ENCODE data around the gene ESCO1.

GRCh38 chr18:21546423-21546822 is 54.1 kb downstream of the ESCO1 start:
- TF ChIP-seq, protein P1, sequence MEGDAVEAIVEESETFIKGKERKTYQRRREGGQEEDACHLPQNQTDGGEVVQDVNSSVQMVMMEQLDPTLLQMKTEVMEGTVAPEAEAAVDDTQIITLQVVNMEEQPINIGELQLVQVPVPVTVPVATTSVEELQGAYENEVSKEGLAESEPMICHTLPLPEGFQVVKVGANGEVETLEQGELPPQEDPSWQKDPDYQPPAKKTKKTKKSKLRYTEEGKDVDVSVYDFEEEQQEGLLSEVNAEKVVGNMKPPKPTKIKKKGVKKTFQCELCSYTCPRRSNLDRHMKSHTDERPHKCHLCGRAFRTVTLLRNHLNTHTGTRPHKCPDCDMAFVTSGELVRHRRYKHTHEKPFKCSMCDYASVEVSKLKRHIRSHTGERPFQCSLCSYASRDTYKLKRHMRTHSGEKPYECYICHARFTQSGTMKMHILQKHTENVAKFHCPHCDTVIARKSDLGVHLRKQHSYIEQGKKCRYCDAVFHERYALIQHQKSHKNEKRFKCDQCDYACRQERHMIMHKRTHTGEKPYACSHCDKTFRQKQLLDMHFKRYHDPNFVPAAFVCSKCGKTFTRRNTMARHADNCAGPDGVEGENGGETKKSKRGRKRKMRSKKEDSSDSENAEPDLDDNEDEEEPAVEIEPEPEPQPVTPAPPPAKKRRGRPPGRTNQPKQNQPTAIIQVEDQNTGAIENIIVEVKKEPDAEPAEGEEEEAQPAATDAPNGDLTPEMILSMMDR (IDR thresholded peaks at IDR 0.05): no peak
- TF ChIP-seq POLR2A (IDR thresholded peaks at IDR 0.05): no peak

Data from adrenal gland (tissue), 5 donors.